Parathyroid adenoma (tissue), 2 donors: ENCODE data around the gene SLC47A2.
A peak's percentile ranks its signal among the peaks of the same experiment; 100 is the strongest.

Experiments used
- H2AFZ ChIP-seq: fragments of 300-600 bp; sonication (generic); one replicate; pipeline ENCODE4 v1.7.0; 2017; ENCODE audit warnings: antibody characterized with exemption, mild to moderate bottlenecking
- H3K27ac ChIP-seq: fragments of 300-600 bp; sonication (generic); one replicate; pipeline ENCODE4 v1.7.0; 2017
- H3K27me3 ChIP-seq: fragments of 300-600 bp; sonication (generic); one replicate; pipeline ENCODE4 v1.7.0; 2017; ENCODE audit warnings: low read length; ENCODE audit not compliant: control insufficient read depth, insufficient read depth
- H3K36me3 ChIP-seq: fragments of 300-600 bp; sonication (generic); one replicate; pipeline ENCODE4 v1.7.0; 2017; ENCODE audit warnings: low read length; ENCODE audit not compliant: control insufficient read depth, insufficient read depth
- H3K4me1 ChIP-seq: fragments of 300-600 bp; sonication (generic); one replicate; pipeline ENCODE4 v1.7.0; 2017; ENCODE audit warnings: control low read depth
- H3K4me2 ChIP-seq: fragments of 300-600 bp; sonication (generic); one replicate; pipeline ENCODE4 v1.7.0; 2017; ENCODE audit warnings: low read length
- H3K4me3 ChIP-seq: fragments of 300-600 bp; sonication (generic); one replicate; pipeline ENCODE4 v1.7.0; 2017; ENCODE audit warnings: low read depth, low read length
- H3K79me2 ChIP-seq: fragments of 300-600 bp; sonication (generic); one replicate; pipeline ENCODE4 v1.7.0; 2017; ENCODE audit warnings: control low read depth
- H3K9ac ChIP-seq: fragments of 300-600 bp; sonication (generic); one replicate; pipeline ENCODE4 v1.7.0; 2017; ENCODE audit warnings: mild to moderate bottlenecking
- H3K9me3 ChIP-seq: fragments of 300-600 bp; sonication (generic); one replicate; pipeline ENCODE4 v1.7.0; 2017; ENCODE audit warnings: low read length; ENCODE audit not compliant: control insufficient read depth
- CTCF ChIP-seq: fragments of 300-600 bp; sonication (generic); IDR thresholded peaks from one replicate; pipeline ENCODE4 v1.7.0; 2017; ENCODE audit warnings: antibody characterized with exemption, mild to moderate bottlenecking
- donor health status: primary hyperparathyroidism.

The SLC47A2 gene

DNA sequence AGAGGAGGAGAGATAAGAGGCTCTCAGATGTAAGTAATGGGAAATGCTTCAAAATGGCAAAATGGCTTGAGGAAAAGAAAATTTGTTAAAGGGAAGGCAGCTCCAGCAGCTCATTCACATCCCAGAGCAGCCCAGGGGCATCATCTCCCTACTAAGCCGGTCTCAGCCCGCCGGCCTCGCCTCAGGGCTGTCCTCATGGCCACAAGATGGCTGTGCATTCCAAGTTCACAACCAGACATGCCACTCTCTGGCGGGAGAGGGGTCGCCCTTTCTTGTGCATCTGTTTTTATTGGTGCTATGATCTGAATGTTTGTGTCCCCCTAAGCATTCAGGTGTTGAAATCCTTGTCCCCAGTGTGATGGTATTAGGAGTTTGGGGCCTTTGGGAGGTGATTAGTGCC lies 13.5 kb upstream of the SLC47A2 start:
- Histone ChIP-seq H3K36me3 (no peaks in the 10 kb centered on the region), H3K4me1 (peaks cover 14% of the 10 kb centered on the region), H3K4me2 (no peak overlapping the region), H3K79me2 (no peaks in the 10 kb centered on the region), H3K9me3 (no peaks in the 10 kb centered on the region), H3K27me3 (no peaks in the 10 kb centered on the region), H3K27ac (no peak overlapping the region), H3K9ac (no peak overlapping the region), H3K4me3 (no peak overlapping the region), H2AFZ (no peak overlapping the region)
- no peak for TF ChIP-seq CTCF

- H3K9ac ChIP-seq: peak overlapping the region; percentile 13
- H3K4me1 ChIP-seq: peaks cover 20% of the 10 kb centered on the region
- no peaks in the 10 kb centered on the region for H3K9me3 ChIP-seq
- peak overlapping the region; percentile 51 for H3K4me2 ChIP-seq
- no peak for TF ChIP-seq CTCF
- H3K36me3 ChIP-seq: no peaks in the 10 kb centered on the region
- H3K4me3 ChIP-seq: no peak overlapping the region
- H3K27ac ChIP-seq: peak overlapping the region; percentile 79
- no peaks in the 10 kb centered on the region for H3K27me3 ChIP-seq
- H3K79me2 ChIP-seq: no peaks in the 10 kb centered on the region
- peak overlapping the region; percentile 78 for H2AFZ ChIP-seq
Measured at GRCh38 chr17:19728084-19728495, 11.7 kb upstream of the SLC47A2 start.

- Histone ChIP-seq H3K27me3 (no peaks in the 10 kb centered on the region), H3K9ac (peak overlapping the region; percentile 13), H3K9me3 (no peaks in the 10 kb centered on the region), H3K27ac (peak overlapping the region; percentile 79), H3K4me3 (no peak overlapping the region), H3K79me2 (no peaks in the 10 kb centered on the region), H3K36me3 (no peaks in the 10 kb centered on the region), H2AFZ (peak overlapping the region; percentile 78), H3K4me2 (peak overlapping the region; percentile 51), H3K4me1 (peaks cover 20% of the 10 kb centered on the region)
- no peak for TF ChIP-seq CTCF
Measured at GRCh38 chr17:19727501-19728078, 11.2 kb upstream of the SLC47A2 start.

GRCh38 chr17:19726631-19727376 lies 10.4 kb upstream of the SLC47A2 start:
- Histone ChIP-seq H3K27ac (peak overlapping the region; percentile 79), H3K4me1 (peaks cover 20% of the 10 kb centered on the region), H3K36me3 (no peaks in the 10 kb centered on the region), H3K9ac (no peak overlapping the region), H3K79me2 (no peaks in the 10 kb centered on the region), H3K4me3 (no peak overlapping the region), H2AFZ (peak overlapping the region; percentile 78), H3K4me2 (no peak overlapping the region), H3K9me3 (no peaks in the 10 kb centered on the region), H3K27me3 (no peaks in the 10 kb centered on the region)
- TF ChIP-seq CTCF: no peak

GRCh38 chr17:19725486-19725885 lies 9.1 kb upstream of the SLC47A2 start:
- H3K27ac ChIP-seq: no peak overlapping the region
- no peaks in the 10 kb centered on the region for H3K27me3 ChIP-seq
- H3K9ac ChIP-seq: no peak overlapping the region
- no peak overlapping the region for H3K4me2 ChIP-seq
- no peaks in the 10 kb centered on the region for H3K36me3 ChIP-seq
- no peak overlapping the region for H3K4me3 ChIP-seq
- no peaks in the 10 kb centered on the region for H3K9me3 ChIP-seq
- TF ChIP-seq CTCF: no peak
- no peaks in the 10 kb centered on the region for H3K79me2 ChIP-seq
- peaks cover 28% of the 10 kb centered on the region for H3K4me1 ChIP-seq
- H2AFZ ChIP-seq: no peak overlapping the region
